Astrocyte of the spinal cord (primary cell): ENCODE data around the gene ASAP3.
A peak's percentile ranks its signal among the peaks of the same experiment; 100 is the strongest.
"Not testable (repeated sequence)": the region's sequence is repeated elsewhere in the genome, so short reads cannot be mapped to it uniquely, and the experiment has no call there.

ENCODE experiments used
- DNase-seq: peaks from one replicate; pipeline ENCODE4 v3.0.0; 2011; ENCODE audit warnings: low read depth, low spot score
- H3K4me3 ChIP-seq: 2 replicates; pipeline ENCODE4 v1.5.1; 2011; ENCODE audit warnings: low read depth, mild to moderate bottlenecking, low read length, moderate library complexity
- CTCF ChIP-seq: IDR thresholded peaks from 2 replicates; pipeline ENCODE4 v1.5.1; 2012; ENCODE audit warnings: low read depth, mild to moderate bottlenecking, low read length, inconsistent platforms
- in situ Hi-C: cut with HindIII; loops from 2 replicates; pipeline ENCODE4 v1.10.0; 2017; ENCODE audit warnings: low sequenced_read_pairs

Gene ASAP3

GRCh38 chr1:23387494-23387893 is 96.5 kb downstream of the ASAP3 start:
- H3K4me3 ChIP-seq = no peak overlapping the region
- in situ Hi-C loops = no loop called here
- no peak for TF ChIP-seq CTCF
- DNase-seq = no peak

GRCh38 chr1:23385119-23385621 is 98.8 kb downstream of the ASAP3 start:
- DNase-seq = no peak
- in situ Hi-C loops = no loop called here
- H3K4me3 ChIP-seq = no peak overlapping the region
- no peak for TF ChIP-seq CTCF

GRCh38 chr1:23384312-23385058 is 99.5 kb downstream of the ASAP3 start:
- no peak overlapping the region for H3K4me3 ChIP-seq
- no peak for TF ChIP-seq CTCF
- peak; percentile 52 for DNase-seq
- in situ Hi-C loops = no loop called here

GRCh38 chr1:23383577-23384311 is 100.2 kb downstream of the ASAP3 start:
- H3K4me3 ChIP-seq = no peak overlapping the region
- TF ChIP-seq CTCF = no peak
- in situ Hi-C loops = no loop called here
- DNase-seq = no peak

GRCh38 chr1:23381233-23381885 is 102.6 kb downstream of the ASAP3 start:
- H3K4me3 ChIP-seq = no peak overlapping the region
- no peak for TF ChIP-seq CTCF
- no peak for DNase-seq
- in situ Hi-C loops = no loop called here

GRCh38 chr1:23380719-23381118 is 103.3 kb downstream of the ASAP3 start:
- H3K4me3 ChIP-seq = no peak overlapping the region
- in situ Hi-C loops = no loop called here
- TF ChIP-seq CTCF = no peak
- DNase-seq = no peak

- in situ Hi-C loops, H3K4me3 ChIP-seq, DNase-seq: not testable (repeated sequence)
Observed at GRCh38 chr1:23380236-23380635, 103.7 kb downstream of the ASAP3 start.
